Gastrocnemius medialis (tissue), 4 donors: Measurements from ENCODE around the gene RAMACL.

ENCODE experiments used
- POLR2A ChIP-seq, 2 donors: fragments of 450-650 bp; IDR thresholded peaks; one replicate each; pipeline ENCODE4 v1.6.1; 2017; ENCODE audit warnings: antibody characterized with exemption in 2 of 2, mild to moderate bottlenecking in 2 of 2, moderate library complexity in 2 of 2
- TF ChIP-seq, protein P1 (sequence below), 5 experiments: fragments of 450-650 bp in 3 of 5; fragments of 200-600 bp in 2 of 5; sonication (generic) in 2 of 5; IDR thresholded peaks in 4 of 5; conservative IDR thresholded peaks in 1 of 5; 1 replicate in 4 of 5; 2 replicates in 1 of 5; pipeline ENCODE4 v1.5.1; 2016 to 2019; ENCODE audit warnings: antibody characterized with exemption in 5 of 5, mild to moderate bottlenecking in 3 of 5, moderate library complexity in 3 of 5

DNA sequence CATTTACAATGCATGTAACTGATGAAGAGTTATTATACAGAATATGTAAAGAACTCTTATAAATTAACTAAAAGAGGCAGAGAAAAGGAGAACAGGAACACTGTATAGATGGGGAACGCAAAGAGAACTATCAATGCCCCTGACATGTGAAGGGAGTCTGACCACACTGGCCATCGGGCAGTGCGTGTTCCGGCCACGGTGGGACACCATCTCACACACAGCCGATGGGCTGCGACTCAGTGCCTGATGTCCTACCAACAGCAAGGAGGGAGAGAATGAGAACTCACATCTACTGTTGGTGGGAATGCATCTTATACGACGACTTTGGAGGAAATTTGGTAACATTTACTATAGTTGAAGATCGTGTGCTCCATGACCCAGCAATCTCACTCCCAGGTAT lies 15.5 kb upstream of the RAMACL start:
- TF ChIP-seq, protein P1, sequence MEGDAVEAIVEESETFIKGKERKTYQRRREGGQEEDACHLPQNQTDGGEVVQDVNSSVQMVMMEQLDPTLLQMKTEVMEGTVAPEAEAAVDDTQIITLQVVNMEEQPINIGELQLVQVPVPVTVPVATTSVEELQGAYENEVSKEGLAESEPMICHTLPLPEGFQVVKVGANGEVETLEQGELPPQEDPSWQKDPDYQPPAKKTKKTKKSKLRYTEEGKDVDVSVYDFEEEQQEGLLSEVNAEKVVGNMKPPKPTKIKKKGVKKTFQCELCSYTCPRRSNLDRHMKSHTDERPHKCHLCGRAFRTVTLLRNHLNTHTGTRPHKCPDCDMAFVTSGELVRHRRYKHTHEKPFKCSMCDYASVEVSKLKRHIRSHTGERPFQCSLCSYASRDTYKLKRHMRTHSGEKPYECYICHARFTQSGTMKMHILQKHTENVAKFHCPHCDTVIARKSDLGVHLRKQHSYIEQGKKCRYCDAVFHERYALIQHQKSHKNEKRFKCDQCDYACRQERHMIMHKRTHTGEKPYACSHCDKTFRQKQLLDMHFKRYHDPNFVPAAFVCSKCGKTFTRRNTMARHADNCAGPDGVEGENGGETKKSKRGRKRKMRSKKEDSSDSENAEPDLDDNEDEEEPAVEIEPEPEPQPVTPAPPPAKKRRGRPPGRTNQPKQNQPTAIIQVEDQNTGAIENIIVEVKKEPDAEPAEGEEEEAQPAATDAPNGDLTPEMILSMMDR (IDR thresholded peaks at IDR 0.05 in 4 of 5, conservative IDR thresholded peaks at IDR 0.05 in 1 of 5): no peak
- TF ChIP-seq POLR2A (IDR thresholded peaks at IDR 0.05): no peak
